Measurements from ENCODE around the gene MT1X.

The MT1X gene

DNA sequence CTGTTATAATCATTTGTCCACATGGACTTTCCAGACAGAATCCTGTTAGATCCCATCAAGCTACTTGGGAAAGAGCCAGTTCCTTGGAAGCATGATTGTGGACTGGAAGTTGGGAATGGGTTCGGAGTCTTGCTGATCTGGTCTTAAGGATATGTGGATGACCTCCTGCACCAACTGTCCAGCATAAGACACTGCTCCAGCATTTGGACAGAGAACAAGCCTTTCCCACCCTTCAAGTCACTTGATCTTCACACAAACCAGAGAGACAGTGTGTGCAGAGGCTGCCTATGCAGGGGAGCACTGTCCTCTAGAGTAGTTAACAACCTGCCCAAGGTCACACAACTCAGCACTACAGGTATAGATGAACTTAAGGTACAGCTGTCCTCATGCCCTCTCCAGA lies 36.4 kb upstream of the MT1X start:
- TF ChIP-seq CTCF (IDR thresholded peaks at IDR 0.05), result no peak

- TF ChIP-seq CTCF (IDR thresholded peaks at IDR 0.05), result no peak
Observed at GRCh38 chr16:56647641-56648431, 34.4 kb upstream of the MT1X start.

- TF ChIP-seq CTCF (IDR thresholded peaks at IDR 0.05), result no peak
Observed at GRCh38 chr16:56649271-56649670, 33.0 kb upstream of the MT1X start.

DNA sequence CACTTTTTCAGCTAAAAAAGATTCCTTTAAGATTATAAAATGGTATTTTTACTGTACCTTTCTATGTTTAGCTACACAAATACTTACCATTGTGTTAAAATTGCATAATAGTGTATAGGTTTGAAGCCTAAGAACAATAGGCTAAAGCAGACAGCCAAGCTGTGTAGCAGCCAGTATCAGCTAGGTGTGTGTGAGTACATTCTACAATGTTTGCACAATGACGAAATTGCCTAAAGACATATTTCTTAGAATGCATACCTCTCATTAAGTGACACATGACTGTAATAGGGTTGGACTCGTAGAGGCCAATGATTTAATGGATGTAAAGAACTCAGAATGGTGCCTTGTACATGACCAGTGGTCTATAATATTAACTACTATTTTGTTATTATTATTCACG lies 32.5 kb upstream of the MT1X start:
- TF ChIP-seq CTCF (IDR thresholded peaks at IDR 0.05), result no peak

GRCh38 chr16:56651586-56651985 lies 30.7 kb upstream of the MT1X start, which contains the start of gene MT1B:
Gene MT1B (plus strand): TSS chr16:56651886. CDS start chr16:56651954, 68 bp downstream.
- TF ChIP-seq CTCF (IDR thresholded peaks at IDR 0.05), result no peak

- no peak for TF ChIP-seq CTCF (IDR thresholded peaks at IDR 0.05)
Observed at GRCh38 chr16:56652600-56652999, 29.7 kb upstream of the MT1X start.

- TF ChIP-seq CTCF (IDR thresholded peaks at IDR 0.05), result no peak
Observed at GRCh38 chr16:56653218-56653617, 29.1 kb upstream of the MT1X start.

All from LNCAP (cell line).